ENCODE data around the gene TXNIP. TPM values are rescaled to one million over a fixed set of nuclear protein-coding genes. Genes with fewer than 3 reads are reported as not detected.

The TXNIP gene
- polyA plus RNA-seq, 4 donors: 85.4 to 652 (median 266) TPM

GRCh38 chr1:145978854-145979745 is 17.3 kb downstream of the TXNIP start:
- no peak for FAIRE-seq
- Histone ChIP-seq H3K27me3 (ENCODE audit: control insufficient read depth in 3 of 3, insufficient read depth in 3 of 3, low read length in 3 of 3) (no peaks in the 10 kb centered on the region), H3K4me3 (ENCODE audit: low read depth in 1 of 3, low read length in 3 of 3) (peak overlapping the region in 1 of 3 donors; percentile 3), H3K36me3 (ENCODE audit: control insufficient read depth in 3 of 3, insufficient read depth in 2 of 3, low read depth in 1 of 3, low read length in 3 of 3) (no peaks in the 10 kb centered on the region), H3K27ac (ENCODE audit: low read depth in 1 of 3, low read length in 2 of 3) (peak overlapping the region; percentile 92 to 98 (median 94)), H3K9me3 (ENCODE audit: control insufficient read depth in 2 of 2, insufficient read depth in 1 of 2, low read depth in 1 of 2, low read length in 1 of 2) (no peaks in the 10 kb centered on the region), H3K4me1 (ENCODE audit: control insufficient read depth in 3 of 3, insufficient read depth in 2 of 3, low read depth in 1 of 3, low read length in 2 of 3) (peaks cover 18 to 33% (median 29%) of the 10 kb centered on the region in 3 donors)
- peak; percentile 97 to 99 for DNase-seq
- 1 to 7% (median 3%) methylated on average over 9 of the region's 9 CpGs for WGBS, 3 donors

- no peaks in the 10 kb centered on the region for H3K27me3 ChIP-seq (ENCODE audit: control insufficient read depth in 3 of 3, insufficient read depth in 3 of 3, low read length in 3 of 3)
- peaks cover 17 to 33% (median 29%) of the 10 kb centered on the region in 3 donors for H3K4me1 ChIP-seq (ENCODE audit: control insufficient read depth in 3 of 3, insufficient read depth in 2 of 3, low read depth in 1 of 3, low read length in 2 of 3)
- no peak for FAIRE-seq
- no peaks in the 10 kb centered on the region for H3K9me3 ChIP-seq (ENCODE audit: control insufficient read depth in 2 of 2, insufficient read depth in 1 of 2, low read depth in 1 of 2, low read length in 1 of 2)
- H3K36me3 ChIP-seq (ENCODE audit: control insufficient read depth in 3 of 3, insufficient read depth in 2 of 3, low read depth in 1 of 3, low read length in 3 of 3): no peaks in the 10 kb centered on the region
- no peak overlapping the region for H3K4me3 ChIP-seq (ENCODE audit: low read depth in 1 of 3, low read length in 3 of 3)
- peak overlapping the region; percentile 92 to 98 (median 94) for H3K27ac ChIP-seq (ENCODE audit: low read depth in 1 of 3, low read length in 2 of 3)
- DNase-seq: peak in 1 of 2 donors; percentile 61
These were observed 17.9 kb downstream of the TXNIP start for GRCh38 chr1:145978471-145978853.

- 14 to 18% (median 16%) methylated on average over 9 of the region's 9 CpGs for WGBS, 3 donors
- no peak for FAIRE-seq
- H3K4me3 ChIP-seq (ENCODE audit: low read depth in 1 of 3, low read length in 3 of 3): no peak overlapping the region
These were observed 18.6 kb downstream of the TXNIP start for GRCh38 chr1:145977486-145978470.

GRCh38 chr1:145977016-145977415 is 19.4 kb downstream of the TXNIP start:
- H3K4me3 ChIP-seq (ENCODE audit: low read depth in 1 of 3, low read length in 3 of 3): no peak overlapping the region
- H3K9me3 ChIP-seq (ENCODE audit: control insufficient read depth in 2 of 2, insufficient read depth in 1 of 2, low read depth in 1 of 2, low read length in 1 of 2): no peaks in the 10 kb centered on the region
- WGBS, 3 donors: 80 to 83% (median 82%) methylated on average over 5 of the region's 5 CpGs
- DNase-seq (no peak), FAIRE-seq (no peak)
- peak overlapping the region in 1 of 3 donors; percentile 98 for H3K27ac ChIP-seq (ENCODE audit: low read depth in 1 of 3, low read length in 2 of 3)
- H3K36me3 ChIP-seq (ENCODE audit: control insufficient read depth in 3 of 3, insufficient read depth in 2 of 3, low read depth in 1 of 3, low read length in 3 of 3): no peaks in the 10 kb centered on the region
- peaks cover 12 to 30% (median 20%) of the 10 kb centered on the region in 3 donors for H3K4me1 ChIP-seq (ENCODE audit: control insufficient read depth in 3 of 3, insufficient read depth in 2 of 3, low read depth in 1 of 3, low read length in 2 of 3)
- no peaks in the 10 kb centered on the region for H3K27me3 ChIP-seq (ENCODE audit: control insufficient read depth in 3 of 3, insufficient read depth in 3 of 3, low read length in 3 of 3)

More at GRCh38 chr1:145977486-145978470, 18.6 kb downstream of the TXNIP start:
- H3K4me1 ChIP-seq (ENCODE audit: control insufficient read depth in 3 of 3, insufficient read depth in 2 of 3, low read depth in 1 of 3, low read length in 2 of 3): peaks cover 15 to 30% (median 24%) of the 10 kb centered on the region in 3 donors
- peak; percentile 88 to 91 for DNase-seq
- no peaks in the 10 kb centered on the region for H3K9me3 ChIP-seq (ENCODE audit: control insufficient read depth in 2 of 2, insufficient read depth in 1 of 2, low read depth in 1 of 2, low read length in 1 of 2)
- H3K36me3 ChIP-seq (ENCODE audit: control insufficient read depth in 3 of 3, insufficient read depth in 2 of 3, low read depth in 1 of 3, low read length in 3 of 3): no peaks in the 10 kb centered on the region
- H3K27me3 ChIP-seq (ENCODE audit: control insufficient read depth in 3 of 3, insufficient read depth in 3 of 3, low read length in 3 of 3): no peaks in the 10 kb centered on the region
- peak overlapping the region; percentile 92 to 98 (median 94) for H3K27ac ChIP-seq (ENCODE audit: low read depth in 1 of 3, low read length in 2 of 3)

GRCh38 chr1:145975216-145975615 is 21.2 kb downstream of the TXNIP start:
- Histone ChIP-seq H3K27me3 (ENCODE audit: control insufficient read depth in 3 of 3, insufficient read depth in 3 of 3, low read length in 3 of 3) (no peaks in the 10 kb centered on the region), H3K4me1 (ENCODE audit: control insufficient read depth in 3 of 3, insufficient read depth in 2 of 3, low read depth in 1 of 3, low read length in 2 of 3) (peaks cover 7 to 24% (median 13%) of the 10 kb centered on the region in 3 donors), H3K27ac (ENCODE audit: low read depth in 1 of 3, low read length in 2 of 3) (no peak overlapping the region), H3K9me3 (ENCODE audit: control insufficient read depth in 2 of 2, insufficient read depth in 1 of 2, low read depth in 1 of 2, low read length in 1 of 2) (no peaks in the 10 kb centered on the region), H3K4me3 (ENCODE audit: low read depth in 1 of 3, low read length in 3 of 3) (no peak overlapping the region), H3K36me3 (ENCODE audit: control insufficient read depth in 3 of 3, insufficient read depth in 2 of 3, low read depth in 1 of 3, low read length in 3 of 3) (no peaks in the 10 kb centered on the region)
- FAIRE-seq: no peak
- DNase-seq: no peak
- 73 to 80% (median 80%) methylated on average over 4 of the region's 4 CpGs for WGBS, 3 donors

GRCh38 chr1:145974721-145975120 is 21.7 kb downstream of the TXNIP start:
- no peak for DNase-seq
- WGBS, 3 donors: 80 to 92% (median 86%) methylated on average over 7 of the region's 7 CpGs
- no peaks in the 10 kb centered on the region for H3K27me3 ChIP-seq (ENCODE audit: control insufficient read depth in 3 of 3, insufficient read depth in 3 of 3, low read length in 3 of 3)
- no peak overlapping the region for H3K4me3 ChIP-seq (ENCODE audit: low read depth in 1 of 3, low read length in 3 of 3)
- no peak for FAIRE-seq
- peaks cover 4 to 19% (median 9%) of the 10 kb centered on the region in 3 donors for H3K4me1 ChIP-seq (ENCODE audit: control insufficient read depth in 3 of 3, insufficient read depth in 2 of 3, low read depth in 1 of 3, low read length in 2 of 3)
- H3K27ac ChIP-seq (ENCODE audit: low read depth in 1 of 3, low read length in 2 of 3): no peak overlapping the region
- H3K9me3 ChIP-seq (ENCODE audit: control insufficient read depth in 2 of 2, insufficient read depth in 1 of 2, low read depth in 1 of 2, low read length in 1 of 2): no peaks in the 10 kb centered on the region
- no peaks in the 10 kb centered on the region for H3K36me3 ChIP-seq (ENCODE audit: control insufficient read depth in 3 of 3, insufficient read depth in 2 of 3, low read depth in 1 of 3, low read length in 3 of 3)

- Histone ChIP-seq H3K27ac (ENCODE audit: low read depth in 1 of 3, low read length in 2 of 3) (no peak overlapping the region), H3K4me3 (ENCODE audit: low read depth in 1 of 3, low read length in 3 of 3) (no peak overlapping the region), H3K27me3 (ENCODE audit: control insufficient read depth in 3 of 3, insufficient read depth in 3 of 3, low read length in 3 of 3) (no peaks in the 10 kb centered on the region), H3K36me3 (ENCODE audit: control insufficient read depth in 3 of 3, insufficient read depth in 2 of 3, low read depth in 1 of 3, low read length in 3 of 3) (no peaks in the 10 kb centered on the region), H3K9me3 (ENCODE audit: control insufficient read depth in 2 of 2, insufficient read depth in 1 of 2, low read depth in 1 of 2, low read length in 1 of 2) (peaks cover 0 to under 1% of the 10 kb centered on the region in 2 donors), H3K4me1 (ENCODE audit: control insufficient read depth in 3 of 3, insufficient read depth in 2 of 3, low read depth in 1 of 3, low read length in 2 of 3) (peaks cover 0 to under 1% (median 0%) of the 10 kb centered on the region in 3 donors)
- FAIRE-seq (no peak), DNase-seq (no peak)
- WGBS, 3 donors: 79 to 91% (median 86%) methylated on average over 7 of the region's 7 CpGs
These were observed 23.8 kb downstream of the TXNIP start for GRCh38 chr1:145972580-145972979.

- H3K36me3 ChIP-seq (ENCODE audit: control insufficient read depth in 3 of 3, insufficient read depth in 2 of 3, low read depth in 1 of 3, low read length in 3 of 3): no peaks in the 10 kb centered on the region
- WGBS, 3 donors: 95 to 99% (median 98%) methylated on average over 2 of the region's 2 CpGs
- peaks cover 2 to 19% (median 7%) of the 10 kb centered on the region in 3 donors for H3K4me1 ChIP-seq (ENCODE audit: control insufficient read depth in 3 of 3, insufficient read depth in 2 of 3, low read depth in 1 of 3, low read length in 2 of 3)
- H3K4me3 ChIP-seq (ENCODE audit: low read depth in 1 of 3, low read length in 3 of 3): no peak overlapping the region
- peaks cover 0 to 7% of the 10 kb centered on the region in 2 donors for H3K9me3 ChIP-seq (ENCODE audit: control insufficient read depth in 2 of 2, insufficient read depth in 1 of 2, low read depth in 1 of 2, low read length in 1 of 2)
- FAIRE-seq (no peak), DNase-seq (no peak)
- no peak overlapping the region for H3K27ac ChIP-seq (ENCODE audit: low read depth in 1 of 3, low read length in 2 of 3)
- peaks cover 0 to 17% (median 0%) of the 10 kb centered on the region in 3 donors for H3K27me3 ChIP-seq (ENCODE audit: control insufficient read depth in 3 of 3, insufficient read depth in 3 of 3, low read length in 3 of 3)
These were observed 29.1 kb downstream of the TXNIP start for GRCh38 chr1:145967288-145967687.

Data from small intestine (tissue), 7 donors.